Tibial artery (tissue), 4 donors: ENCODE results near the gene SLC9A9.

ENCODE experiments used
- DNase-seq, 2 donors: peaks; one replicate each; pipeline ENCODE4 v3.0.0-alpha.2; 2019
- H3K27ac ChIP-seq, 2 donors: fragments of 200-600 bp; sonication (generic) in 1 of 2; 1 replicate in 1 of 2; 2 replicates in 1 of 2; pipeline ENCODE4 v1.5.1; 2018 to 2019; ENCODE audit warnings: mild to moderate bottlenecking in 1 of 2
- H3K27me3 ChIP-seq, 2 donors: fragments of 200-600 bp; sonication (generic) in 1 of 2; one replicate each; pipeline versions ENCODE4 v1.5.1 to v1.6.0; 2016 to 2019
- H3K36me3 ChIP-seq, 3 donors: fragments of 200-600 bp; sonication (generic) in 2 of 3; one replicate each; pipeline ENCODE4 v1.5.1; 2016 to 2019; ENCODE audit warnings: mild to moderate bottlenecking in 2 of 3
- H3K4me1 ChIP-seq, 4 donors: fragments of 200-600 bp; sonication (generic) in 2 of 4; 1 replicate in 3 of 4; 2 replicates in 1 of 4; pipeline ENCODE4 v1.5.1; 2016 to 2019
- H3K4me3 ChIP-seq, 2 donors: fragments of 200-600 bp; sonication (generic) in 1 of 2; 1 replicate in 1 of 2; 2 replicates in 1 of 2; pipeline ENCODE4 v1.5.1; 2018 to 2019; ENCODE audit warnings: mild to moderate bottlenecking in 2 of 2
- H3K9me3 ChIP-seq, 3 donors: fragments of 200-600 bp; sonication (generic) in 1 of 3; one replicate each; pipeline ENCODE4 v1.5.1; 2016 to 2019
- intact Hi-C: fragments of 100-400 bp; cut with DNase I; formaldehyde crosslinking; loops from one replicate; pipeline ENCODE4 v1.15.0; 2023; ENCODE audit warnings: low total_unique reads
- TF ChIP-seq, protein P1 (sequence below), 2 experiments: fragments of 200-600 bp in 1 of 2; fragments of 450-650 bp in 1 of 2; IDR thresholded peaks; one replicate each; pipeline ENCODE4 v1.5.1; 2017 to 2019; ENCODE audit warnings: antibody characterized with exemption in 2 of 2, mild to moderate bottlenecking in 1 of 2, moderate library complexity in 1 of 2

Gene SLC9A9

DNA sequence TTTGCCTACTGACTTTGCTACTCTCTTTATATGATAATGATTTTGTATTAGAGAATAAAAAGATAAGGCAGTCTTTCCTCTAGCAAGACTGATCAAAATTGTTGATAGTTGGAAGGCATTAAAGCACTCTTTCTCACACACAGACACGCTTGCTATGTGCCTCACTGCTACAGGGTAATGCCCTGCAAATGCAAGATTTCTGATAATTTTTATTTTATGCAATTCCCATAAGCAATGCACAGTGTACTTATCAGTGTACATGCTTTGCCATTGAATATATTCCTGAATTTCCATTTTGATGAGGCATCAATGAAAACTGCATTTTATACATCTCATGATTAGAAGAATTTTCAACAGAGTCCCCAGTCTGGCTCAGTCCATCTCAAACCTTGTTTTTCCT, 465.5 kb downstream of the SLC9A9 start:
- TF ChIP-seq, protein P1, sequence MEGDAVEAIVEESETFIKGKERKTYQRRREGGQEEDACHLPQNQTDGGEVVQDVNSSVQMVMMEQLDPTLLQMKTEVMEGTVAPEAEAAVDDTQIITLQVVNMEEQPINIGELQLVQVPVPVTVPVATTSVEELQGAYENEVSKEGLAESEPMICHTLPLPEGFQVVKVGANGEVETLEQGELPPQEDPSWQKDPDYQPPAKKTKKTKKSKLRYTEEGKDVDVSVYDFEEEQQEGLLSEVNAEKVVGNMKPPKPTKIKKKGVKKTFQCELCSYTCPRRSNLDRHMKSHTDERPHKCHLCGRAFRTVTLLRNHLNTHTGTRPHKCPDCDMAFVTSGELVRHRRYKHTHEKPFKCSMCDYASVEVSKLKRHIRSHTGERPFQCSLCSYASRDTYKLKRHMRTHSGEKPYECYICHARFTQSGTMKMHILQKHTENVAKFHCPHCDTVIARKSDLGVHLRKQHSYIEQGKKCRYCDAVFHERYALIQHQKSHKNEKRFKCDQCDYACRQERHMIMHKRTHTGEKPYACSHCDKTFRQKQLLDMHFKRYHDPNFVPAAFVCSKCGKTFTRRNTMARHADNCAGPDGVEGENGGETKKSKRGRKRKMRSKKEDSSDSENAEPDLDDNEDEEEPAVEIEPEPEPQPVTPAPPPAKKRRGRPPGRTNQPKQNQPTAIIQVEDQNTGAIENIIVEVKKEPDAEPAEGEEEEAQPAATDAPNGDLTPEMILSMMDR (IDR thresholded peaks at IDR 0.05) = no peak
- H3K27me3 ChIP-seq = no peaks in the 10 kb centered on the region
- DNase-seq = no peak
- H3K36me3 ChIP-seq = no peaks in the 10 kb centered on the region
- intact Hi-C loops = no loop called here
- H3K27ac ChIP-seq = no peak overlapping the region
- no peaks in the 10 kb centered on the region for H3K9me3 ChIP-seq
- no peaks in the 10 kb centered on the region for H3K4me1 ChIP-seq
- H3K4me3 ChIP-seq = no peak overlapping the region

DNA sequence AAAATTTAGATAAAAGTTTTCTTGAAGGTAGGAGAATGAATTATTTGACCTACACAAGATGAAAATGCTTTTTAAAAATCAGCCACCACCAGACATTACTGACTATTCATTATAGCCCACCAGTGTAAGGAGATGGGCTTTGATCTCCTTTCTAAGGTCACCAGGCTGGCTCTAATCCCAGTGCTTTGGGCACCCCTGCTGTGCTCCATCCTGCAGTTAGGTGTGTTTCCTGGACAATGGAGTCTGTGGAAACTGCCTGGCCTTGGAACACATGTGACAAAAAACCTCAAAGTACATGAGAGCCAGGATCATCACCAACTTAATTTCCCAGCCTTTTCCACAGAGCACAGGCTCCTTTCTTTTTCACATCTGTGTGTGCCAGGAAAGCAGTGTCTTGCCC, 467.8 kb downstream of the SLC9A9 start:
- TF ChIP-seq, protein P1 (IDR thresholded peaks at IDR 0.05) = no peak
- Histone ChIP-seq H3K27ac (no peak overlapping the region), H3K9me3 (no peaks in the 10 kb centered on the region), H3K4me3 (no peak overlapping the region), H3K27me3 (no peaks in the 10 kb centered on the region), H3K36me3 (no peaks in the 10 kb centered on the region), H3K4me1 (no peaks in the 10 kb centered on the region)
- no peak for DNase-seq
- intact Hi-C loops = no loop called here

DNA sequence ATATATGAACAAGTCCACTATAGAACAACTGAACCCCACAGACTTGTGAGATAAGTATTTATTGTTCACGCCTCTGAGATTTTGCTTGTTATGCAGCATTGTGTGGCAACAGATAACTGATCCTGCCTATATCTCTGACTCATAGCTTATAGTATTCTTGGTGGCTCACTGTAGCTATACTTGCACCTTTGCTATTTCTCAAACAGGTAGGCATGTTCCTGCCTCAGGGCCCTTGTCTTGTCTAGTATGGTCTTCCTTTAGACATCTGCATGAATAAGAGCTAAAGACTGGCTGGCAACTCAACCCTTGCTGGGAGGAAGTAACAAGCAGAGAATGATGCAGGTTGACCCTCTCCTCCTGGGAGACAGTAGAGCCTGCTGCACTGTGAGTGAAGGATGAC, 472.6 kb downstream of the SLC9A9 start:
- H3K36me3 ChIP-seq = no peaks in the 10 kb centered on the region
- TF ChIP-seq, protein P1 (IDR thresholded peaks at IDR 0.05) = no peak
- H3K4me1 ChIP-seq = no peaks in the 10 kb centered on the region
- no peak overlapping the region for H3K4me3 ChIP-seq
- intact Hi-C loops = no loop called here
- no peak overlapping the region for H3K27ac ChIP-seq
- no peaks in the 10 kb centered on the region for H3K9me3 ChIP-seq
- DNase-seq = no peak
- no peaks in the 10 kb centered on the region for H3K27me3 ChIP-seq

DNA sequence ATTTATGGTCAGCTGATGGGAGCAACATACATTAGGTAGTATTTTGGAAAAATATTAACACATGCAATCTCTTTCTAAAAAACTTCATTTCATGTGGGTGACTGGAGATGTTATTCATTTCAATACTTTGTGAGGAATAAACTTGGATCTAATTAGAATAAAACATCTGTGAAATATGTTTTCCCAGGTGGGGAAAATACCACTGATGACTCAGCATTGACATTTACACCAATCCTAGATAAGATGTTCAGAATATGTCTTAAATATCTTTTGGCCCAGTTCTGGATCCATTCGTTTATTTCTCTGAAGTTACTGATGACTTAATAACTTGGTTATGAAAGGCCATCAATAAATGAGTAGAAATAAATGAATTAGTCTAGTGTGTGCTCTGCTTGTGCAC, 481.1 kb downstream of the SLC9A9 start:
- no peaks in the 10 kb centered on the region for H3K36me3 ChIP-seq
- H3K4me1 ChIP-seq = no peaks in the 10 kb centered on the region
- H3K27ac ChIP-seq = no peak overlapping the region
- no peak overlapping the region for H3K4me3 ChIP-seq
- H3K27me3 ChIP-seq = no peaks in the 10 kb centered on the region
- no peak for DNase-seq
- intact Hi-C loops = no loop called here
- H3K9me3 ChIP-seq = no peaks in the 10 kb centered on the region
- TF ChIP-seq, protein P1 (IDR thresholded peaks at IDR 0.05) = no peak

DNA sequence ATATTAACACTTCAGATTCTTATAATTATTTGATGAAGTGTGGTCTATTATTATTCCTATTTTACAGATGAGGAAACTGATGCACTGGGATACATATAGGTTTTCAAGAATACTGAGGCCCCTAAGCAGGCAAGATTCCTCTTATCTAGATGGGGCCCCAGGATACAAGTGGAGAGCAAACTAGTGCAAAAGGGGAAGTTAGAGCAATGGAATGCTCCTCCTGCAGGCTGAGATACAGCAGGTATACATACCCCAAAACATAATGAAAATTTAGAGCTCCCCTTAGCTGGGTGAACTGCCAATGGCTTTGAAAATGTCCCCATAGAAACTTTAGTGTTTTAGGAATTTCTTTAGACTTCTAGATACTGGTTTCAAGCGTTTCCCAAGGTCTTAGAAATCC, 481.6 kb downstream of the SLC9A9 start:
- Histone ChIP-seq H3K4me3 (no peak overlapping the region), H3K4me1 (no peaks in the 10 kb centered on the region), H3K27ac (no peak overlapping the region), H3K36me3 (no peaks in the 10 kb centered on the region), H3K9me3 (no peaks in the 10 kb centered on the region), H3K27me3 (no peaks in the 10 kb centered on the region)
- TF ChIP-seq, protein P1 (IDR thresholded peaks at IDR 0.05) = no peak
- no peak for DNase-seq
- intact Hi-C loops = no loop called here

DNA sequence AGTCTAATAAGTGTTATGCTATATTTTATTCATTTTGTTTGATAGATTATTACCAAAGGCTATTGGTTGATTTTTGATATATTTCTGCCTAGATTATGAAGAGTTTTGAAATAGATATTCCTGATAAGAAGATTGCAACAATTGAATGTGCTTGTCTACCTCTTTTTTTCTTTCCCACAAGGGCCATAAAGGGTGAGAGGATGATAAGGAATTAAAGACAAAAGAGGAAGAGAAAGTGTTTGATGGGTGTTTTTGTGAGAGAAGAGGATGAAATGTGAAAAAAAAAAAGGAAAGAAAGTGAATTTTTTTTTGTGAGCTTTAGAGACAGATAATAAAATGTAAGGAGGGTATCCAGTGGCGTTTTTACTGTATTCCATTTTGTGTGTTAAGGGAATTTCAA, 484.3 kb downstream of the SLC9A9 start:
- Histone ChIP-seq H3K36me3 (peaks cover 0 to 7% (median 0%) of the 10 kb centered on the region in 3 donors), H3K27me3 (no peaks in the 10 kb centered on the region), H3K4me3 (no peak overlapping the region), H3K9me3 (no peaks in the 10 kb centered on the region), H3K27ac (no peak overlapping the region), H3K4me1 (no peaks in the 10 kb centered on the region)
- intact Hi-C loops = no loop called here
- TF ChIP-seq, protein P1 (IDR thresholded peaks at IDR 0.05) = no peak
- no peak for DNase-seq
